ENCODE data around the gene CNFN. TPM values are rescaled to one million over a fixed set of nuclear protein-coding genes. Genes with fewer than 3 reads are reported as not detected.
A peak's percentile ranks its signal among the peaks of the same experiment; 100 is the strongest.

Gene CNFN
- total RNA-seq, 4 donors from 2014 or later: not detected

DNA sequence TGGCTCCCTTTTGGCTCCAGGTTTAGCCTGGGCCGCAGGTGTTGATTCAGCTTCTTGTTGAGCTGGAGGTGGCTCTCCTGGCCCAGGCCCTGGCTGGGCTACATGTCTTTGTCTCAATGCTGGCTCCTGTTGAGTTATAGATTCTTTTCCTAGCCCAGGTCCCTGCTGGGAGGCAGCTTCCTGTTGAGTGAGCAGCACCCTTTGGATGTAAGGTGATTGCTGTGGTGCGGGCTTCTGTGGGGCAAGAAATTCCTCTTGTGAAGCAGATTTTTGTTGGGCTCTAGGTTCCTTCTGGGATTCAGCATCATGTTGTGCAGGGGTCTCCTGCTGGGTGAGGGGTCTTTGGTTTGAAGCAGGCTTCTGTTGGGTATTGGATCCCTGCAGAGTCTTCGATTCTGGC lies 36.5 kb upstream of the CNFN start:
- ATAC-seq (ENCODE audit: low FRiP score): no peak
- TF ChIP-seq, protein P1, sequence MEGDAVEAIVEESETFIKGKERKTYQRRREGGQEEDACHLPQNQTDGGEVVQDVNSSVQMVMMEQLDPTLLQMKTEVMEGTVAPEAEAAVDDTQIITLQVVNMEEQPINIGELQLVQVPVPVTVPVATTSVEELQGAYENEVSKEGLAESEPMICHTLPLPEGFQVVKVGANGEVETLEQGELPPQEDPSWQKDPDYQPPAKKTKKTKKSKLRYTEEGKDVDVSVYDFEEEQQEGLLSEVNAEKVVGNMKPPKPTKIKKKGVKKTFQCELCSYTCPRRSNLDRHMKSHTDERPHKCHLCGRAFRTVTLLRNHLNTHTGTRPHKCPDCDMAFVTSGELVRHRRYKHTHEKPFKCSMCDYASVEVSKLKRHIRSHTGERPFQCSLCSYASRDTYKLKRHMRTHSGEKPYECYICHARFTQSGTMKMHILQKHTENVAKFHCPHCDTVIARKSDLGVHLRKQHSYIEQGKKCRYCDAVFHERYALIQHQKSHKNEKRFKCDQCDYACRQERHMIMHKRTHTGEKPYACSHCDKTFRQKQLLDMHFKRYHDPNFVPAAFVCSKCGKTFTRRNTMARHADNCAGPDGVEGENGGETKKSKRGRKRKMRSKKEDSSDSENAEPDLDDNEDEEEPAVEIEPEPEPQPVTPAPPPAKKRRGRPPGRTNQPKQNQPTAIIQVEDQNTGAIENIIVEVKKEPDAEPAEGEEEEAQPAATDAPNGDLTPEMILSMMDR (IDR thresholded peaks at IDR 0.05): no peak

DNA sequence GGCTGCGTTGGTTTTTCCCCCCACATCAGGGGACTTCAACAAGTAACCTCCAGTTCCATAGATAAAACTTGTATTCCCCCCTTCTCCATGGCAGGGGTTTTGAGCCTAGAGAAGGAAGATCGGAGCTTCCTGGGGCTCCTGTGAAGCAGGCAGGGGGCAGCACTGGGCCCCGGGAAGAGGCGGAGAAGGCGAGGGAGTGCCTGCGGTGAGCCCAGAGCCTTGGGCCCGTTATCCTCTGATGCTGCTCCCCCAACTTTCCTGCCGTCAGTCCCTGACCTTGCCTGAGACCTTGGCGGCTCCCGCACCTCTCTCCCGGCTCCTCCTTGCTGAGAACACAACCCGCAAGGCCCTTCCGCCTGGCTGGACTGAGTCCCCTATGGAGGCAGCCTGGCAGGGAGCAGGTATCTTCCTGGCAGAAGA lies 34.6 kb upstream of the CNFN start:
- TF ChIP-seq, protein P1 (IDR thresholded peaks at IDR 0.05): no peak
- no peak for ATAC-seq (ENCODE audit: low FRiP score)
- DNase-seq (ENCODE audit: low spot score): no peak

More for the DNA sequence above, 36.5 kb upstream of the CNFN start:
- no peak for DNase-seq (ENCODE audit: low spot score)

DNA sequence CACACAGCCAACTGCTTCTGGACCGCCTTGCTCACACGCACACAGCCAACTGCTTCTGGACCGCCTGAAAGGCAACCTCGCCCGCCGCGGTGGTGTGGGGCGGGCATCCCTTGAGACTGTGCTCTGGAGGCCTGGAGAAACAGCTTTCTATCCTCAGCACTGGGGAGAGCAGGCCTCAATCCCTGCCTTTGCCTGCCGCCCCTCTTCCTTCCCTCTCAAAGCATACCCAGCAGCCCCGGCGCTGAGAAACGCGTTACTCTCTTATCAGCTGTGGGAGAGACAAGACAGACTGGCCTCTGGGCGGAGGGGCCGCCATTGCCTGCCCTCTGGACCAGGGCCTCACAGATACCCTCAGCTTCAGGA lies 34.2 kb upstream of the CNFN start:
- TF ChIP-seq, protein P1 (IDR thresholded peaks at IDR 0.05): no peak
- DNase-seq (ENCODE audit: low spot score): no peak

DNA sequence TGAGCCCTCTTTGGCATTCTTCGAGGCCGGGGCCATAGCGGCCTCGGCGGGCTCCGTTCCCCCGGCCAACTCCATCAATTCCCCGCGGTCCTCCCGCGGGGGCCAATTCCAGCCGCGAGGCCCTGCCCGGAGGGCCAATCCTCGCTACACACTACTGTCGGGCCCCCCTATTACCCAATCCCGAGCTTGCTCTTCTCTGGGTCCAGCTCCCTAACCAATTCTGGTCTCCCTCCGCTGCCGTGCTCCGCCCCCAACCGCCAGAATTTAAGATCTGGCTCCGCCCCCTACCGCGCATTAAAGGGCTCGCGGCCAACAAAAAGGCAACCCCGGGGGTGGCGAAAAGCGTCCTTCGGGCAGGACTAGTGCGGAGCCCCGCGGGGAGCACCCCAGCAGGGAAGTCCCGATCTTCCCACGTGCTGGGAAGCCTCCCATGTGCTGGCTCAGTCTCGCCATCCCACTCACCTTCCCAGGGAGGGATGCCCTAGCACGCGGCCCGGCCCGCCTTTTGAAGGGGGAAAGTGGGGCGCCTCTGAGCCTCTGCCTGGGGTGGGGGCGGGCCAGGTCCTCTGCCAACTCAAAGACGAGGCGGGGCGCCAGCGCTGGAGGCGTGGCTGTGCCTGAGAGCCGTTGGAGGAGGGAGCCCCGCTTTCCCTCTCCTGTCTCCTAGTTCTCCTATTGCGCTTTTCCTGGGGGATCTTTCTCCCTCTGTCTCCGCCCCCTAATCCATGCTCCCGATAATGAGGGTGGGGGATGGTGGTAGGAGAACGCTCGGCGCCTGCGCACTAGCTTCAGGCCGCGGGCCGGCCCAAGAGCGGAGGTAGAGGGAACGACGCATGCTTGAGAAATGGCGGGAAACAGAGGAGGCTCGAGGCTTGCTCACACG lies 33.6 kb upstream of the CNFN start:
- peak; percentile 90 for ATAC-seq (ENCODE audit: low FRiP score)
- DNase-seq (ENCODE audit: low spot score): peak; percentile 77
- TF ChIP-seq, protein P1 (IDR thresholded peaks at IDR 0.05): no peak

More for the DNA sequence above, 34.2 kb upstream of the CNFN start:
- ATAC-seq (ENCODE audit: low FRiP score): no peak

DNA sequence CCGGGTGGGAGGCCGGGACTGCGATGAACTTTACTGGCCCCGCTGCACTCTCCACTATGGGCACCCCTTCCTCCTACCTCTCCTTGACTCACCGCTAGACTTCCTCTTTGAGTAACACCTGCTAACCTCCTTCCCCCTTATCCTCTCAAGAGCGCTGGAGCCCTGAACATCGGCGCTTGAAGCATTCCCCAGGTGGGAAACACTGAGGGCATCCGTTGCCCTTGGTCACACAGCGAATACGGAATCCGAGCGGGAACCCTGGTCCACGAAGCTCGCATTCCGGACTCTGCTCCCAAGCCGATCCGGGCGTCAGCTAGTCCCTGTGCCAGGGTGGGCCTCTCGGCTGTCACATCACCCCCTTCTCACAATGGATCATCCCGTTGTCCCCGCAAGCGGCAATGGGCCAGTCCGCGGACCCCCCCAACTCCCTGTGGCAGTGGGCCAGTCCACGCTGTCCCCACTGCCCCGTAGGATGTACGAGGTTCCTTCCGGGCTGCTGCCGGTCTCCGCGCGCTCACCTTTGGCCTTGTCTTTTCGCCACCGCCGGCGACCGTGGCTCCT lies 32.9 kb upstream of the CNFN start:
- TF ChIP-seq, protein P1 (IDR thresholded peaks at IDR 0.05): no peak
- DNase-seq (ENCODE audit: low spot score): no peak
- ATAC-seq (ENCODE audit: low FRiP score): peak; percentile 3

DNA sequence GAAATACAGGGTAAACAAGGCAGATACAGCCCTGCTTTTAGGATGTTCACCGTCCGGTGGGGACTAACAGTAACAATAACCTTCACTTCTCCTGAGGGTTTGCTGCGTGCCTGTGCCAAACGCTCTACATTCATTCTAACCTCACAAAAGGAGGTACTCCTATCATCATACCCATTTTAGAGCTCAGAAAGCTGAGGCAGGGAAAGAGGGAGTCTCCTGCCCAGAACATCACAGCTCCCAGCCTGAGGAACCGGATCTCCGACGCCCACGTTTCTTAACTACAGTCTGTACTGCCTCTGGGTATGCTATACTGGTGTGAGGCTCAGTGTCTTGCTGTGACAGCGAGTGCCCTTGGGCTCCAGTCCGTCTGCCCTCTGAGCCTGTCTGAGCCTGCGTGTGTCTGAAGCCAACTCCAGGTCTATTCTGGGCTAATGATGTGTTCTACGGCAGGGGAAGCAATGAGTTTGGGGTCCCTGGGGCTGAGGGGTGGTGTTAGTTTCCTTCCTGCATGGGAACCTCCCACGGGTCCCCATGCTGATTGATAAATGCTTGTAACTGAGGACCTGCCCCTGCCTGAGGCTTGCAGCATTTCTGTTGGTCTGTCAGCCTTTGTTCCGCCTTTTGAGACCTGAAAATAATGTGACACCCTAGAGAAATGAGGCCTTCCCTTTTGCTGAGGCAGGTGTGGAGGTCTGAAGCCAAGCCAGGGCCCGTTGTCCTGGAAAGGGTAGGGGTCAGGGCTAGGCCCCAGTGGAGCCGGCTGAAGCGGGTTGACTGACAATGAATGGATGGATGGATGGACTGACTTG lies 32.2 kb upstream of the CNFN start:
- ATAC-seq (ENCODE audit: low FRiP score) (no peak), DNase-seq (ENCODE audit: low spot score) (no peak)
- TF ChIP-seq, protein P1 (IDR thresholded peaks at IDR 0.05): no peak
